GM12891 (cell line): ENCODE measurements around the gene SEC24B.

ENCODE experiments used
- PAX5 ChIP-seq: IDR thresholded peaks from 2 replicates; pipeline ENCODE4 v1.6.1; 2011; ENCODE audit warnings: low read length, moderate library complexity, mild to moderate bottlenecking; ENCODE audit not compliant: insufficient read depth, severe bottlenecking
- POLR2A ChIP-seq: IDR thresholded peaks from 2 replicates; pipeline ENCODE4 v1.6.1; 2011; ENCODE audit warnings: low read depth, low read length, control low read depth
- POLR2AphosphoS5 ChIP-seq: IDR thresholded peaks from 2 replicates; pipeline ENCODE4 v1.6.1; 2011; ENCODE audit warnings: low read depth, low read length, control low read depth
- POU2F2 ChIP-seq: IDR thresholded peaks from 2 replicates; pipeline ENCODE4 v1.6.1; 2011; ENCODE audit warnings: low read depth, mild to moderate bottlenecking, control low read depth, low read length, moderate library complexity
- SPI1 ChIP-seq: IDR thresholded peaks from 2 replicates; pipeline ENCODE4 v1.6.1; 2011; ENCODE audit warnings: low read depth, low read length, control low read depth
- TAF1 ChIP-seq: IDR thresholded peaks from 2 replicates; pipeline ENCODE4 v1.6.1; 2011; ENCODE audit warnings: low read depth, low read length, control low read depth

DNA sequence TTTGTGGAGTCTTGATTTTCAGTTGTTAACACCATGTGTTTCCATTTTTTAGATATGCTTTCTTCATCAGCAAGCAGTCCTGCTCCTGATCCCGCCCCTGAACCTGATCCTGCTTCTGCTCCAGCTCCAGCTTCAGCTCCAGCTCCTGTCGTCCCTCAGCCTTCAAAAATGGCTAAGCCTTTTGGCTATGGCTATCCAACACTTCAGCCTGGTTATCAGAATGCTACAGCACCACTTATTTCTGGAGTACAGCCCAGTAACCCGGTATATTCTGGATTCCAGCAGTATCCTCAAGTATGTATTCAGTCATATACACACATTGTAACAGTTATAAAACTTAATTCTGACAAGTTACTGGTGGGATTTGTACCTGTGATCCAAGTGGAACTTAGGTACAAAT, 60.9 kb downstream of the SEC24B start:
- TF ChIP-seq POLR2AphosphoS5 (no peak), POLR2A (no peak), POU2F2 (no peak), SPI1 (no peak), TAF1 (no peak), PAX5 (no peak)
